A549 treated with Mapracorat at 1 μM for 4 hours (cell line): ENCODE data around the gene GYG1. TPM values are rescaled to one million over a fixed set of nuclear protein-coding genes. Genes with fewer than 3 reads are reported as not detected.

ENCODE experiments used
- total RNA-seq: library from RNA; stranded (reverse); fragments of 200-300 nt; extraction: Qiagen RNA extraction; gene quantifications from 5 replicates; pipeline ENCODE4 v1.2.3, GENCODE V29; 2022

GYG1 gene
- 32.2 to 37.0 TPM (median 34.9 TPM) in 5 replicates for total RNA-seq

GRCh38 chr3:148991219-148992026, at the start of gene GYG1:
Gene GYG1, plus strand, starts transcription at chr3:148991540. Its CDS starts 101 bp downstream, at chr3:148991641.

Other genes with a start within 250 kb of the GYG1 start
- gene CPB1, start 163.7 kb upstream of the GYG1 start, total RNA-seq, result not detected in 5 replicates
- not detected in 5 replicates for gene CPA3, start 126.2 kb upstream of the GYG1 start, total RNA-seq
- gene HLTF, start 95.0 kb downstream of the GYG1 start, total RNA-seq, result 13.0 to 17.5 TPM (median 17.0 TPM) in 5 replicates
- gene HPS3, start 138.1 kb downstream of the GYG1 start, total RNA-seq, result 28.8 to 35.9 TPM (median 34.1 TPM) in 5 replicates
- 4.5 to 7.7 TPM (median 5.5 TPM) in 5 replicates for gene CP, start 230.3 kb downstream of the GYG1 start, total RNA-seq